K562 treated with DMSO at 1 percent for 12 hours (cell line): ENCODE measurements around the gene PCDHGA4. TPM values are rescaled to one million over a fixed set of nuclear protein-coding genes. Genes with fewer than 3 reads are reported as not detected.

Experiments used
- total RNA-seq: library from RNA; unstranded; fragments of 300-600 nt; gene quantifications from 2 replicates; pipeline ENCODE4 v1.2.3, GENCODE V29; 2022; ENCODE audit not compliant: insufficient read depth

Gene PCDHGA4
- total RNA-seq, 1 experiment from 2014 or later = 1.7 TPM

GRCh38 chr5:141397756-141398551, 43.1 kb downstream of the PCDHGA4 start, which contains the start of gene PCDHGB5:
Gene PCDHGB5 (plus strand): TSS chr5:141397947. CDS start chr5:141398128, 181 bp downstream.

DNA sequence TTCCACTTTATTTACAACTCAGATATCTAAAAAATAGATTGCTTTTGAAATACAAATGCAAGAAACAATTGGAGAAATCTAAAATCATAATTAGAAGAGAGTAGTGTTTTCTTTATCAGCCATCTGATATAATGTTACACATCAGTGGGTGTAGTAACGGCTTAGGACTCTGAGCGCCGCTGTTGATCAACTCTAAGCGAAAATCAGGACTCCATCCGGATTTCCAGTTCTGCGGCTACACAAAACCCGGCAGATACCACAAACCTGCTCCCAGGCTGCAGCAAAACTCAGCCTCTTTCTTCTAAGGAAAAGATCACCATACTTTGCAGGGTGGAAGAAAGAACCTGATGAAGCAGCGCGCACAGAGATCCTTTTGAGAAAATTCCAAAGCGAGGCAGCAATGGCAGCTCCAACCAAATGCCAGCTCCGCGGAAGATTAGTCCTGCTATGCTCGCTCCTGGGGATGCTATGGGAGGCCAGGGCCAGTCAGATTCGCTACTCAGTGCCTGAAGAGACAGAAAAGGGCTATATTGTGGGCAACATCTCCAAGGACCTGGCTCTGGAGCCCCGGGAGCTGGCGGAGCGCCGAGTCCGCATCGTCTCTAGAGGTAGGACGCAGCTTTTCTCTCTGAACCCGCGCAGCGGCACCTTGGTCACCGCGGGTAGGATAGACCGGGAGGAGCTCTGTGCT, 47.9 kb downstream of the PCDHGA4 start, which contains the start of gene PCDHGA9:
PCDHGA9 (plus strand) TSS at position 226 of the 691 bp plus-strand sequence; CDS start at position 401, 175 bp downstream.

Other genes with a start within 250 kb of the PCDHGA4 start
- not detected in 2 replicates for gene PCDHB4, start 233.2 kb upstream of the PCDHGA4 start, total RNA-seq
- 0.25 TPM in 1 of 2 replicates, not detected in the other for gene PCDHB5, start 219.8 kb upstream of the PCDHGA4 start, total RNA-seq
- gene PCDHB6, start 205.0 kb upstream of the PCDHGA4 start, total RNA-seq = not detected in 2 replicates
- gene PCDHB7, start 182.4 kb upstream of the PCDHGA4 start, total RNA-seq = not detected in 2 replicates
- gene PCDHB8, start 177.2 kb upstream of the PCDHGA4 start, total RNA-seq = not detected in 2 replicates
- 0.15 TPM in 1 of 2 replicates, not detected in the other for gene PCDHB16, start 172.6 kb upstream of the PCDHGA4 start, total RNA-seq
- gene PCDHB9, start 167.9 kb upstream of the PCDHGA4 start, total RNA-seq = not detected in 2 replicates
- gene PCDHB10, start 162.7 kb upstream of the PCDHGA4 start, total RNA-seq = not detected in 2 replicates
- not detected in 2 replicates for gene PCDHB11, start 155.4 kb upstream of the PCDHGA4 start, total RNA-seq
- gene PCDHB12, start 146.3 kb upstream of the PCDHGA4 start, total RNA-seq = not detected in 2 replicates
- gene PCDHB13, start 141.1 kb upstream of the PCDHGA4 start, total RNA-seq = 0.26 TPM in 1 of 2 replicates, not detected in the other
- not detected in 2 replicates for gene PCDHB14, start 131.7 kb upstream of the PCDHGA4 start, total RNA-seq
- 0.33 TPM in 1 of 2 replicates, not detected in the other for gene PCDHB15, start 109.6 kb upstream of the PCDHGA4 start, total RNA-seq
- not detected in 2 replicates for gene SLC25A2, start 51.0 kb upstream of the PCDHGA4 start, total RNA-seq
- 75.1 and 124 TPM in 2 replicates for gene TAF7, start 34.2 kb upstream of the PCDHGA4 start, total RNA-seq
- gene PCDHGA1, start 24.5 kb upstream of the PCDHGA4 start, total RNA-seq = 0.19 TPM in 1 of 2 replicates, not detected in the other
- 0.79 TPM in 1 of 2 replicates, not detected in the other for gene PCDHGA2, start 16.3 kb upstream of the PCDHGA4 start, total RNA-seq
- 0.30 and 1.1 TPM in 2 replicates for gene PCDHGA3, start 11.2 kb upstream of the PCDHGA4 start, total RNA-seq
- 0.28 TPM in 1 of 2 replicates, not detected in the other for gene PCDHGB1, start 4.9 kb upstream of the PCDHGA4 start, total RNA-seq
- 0.52 TPM in 1 of 2 replicates, not detected in the other for gene PCDHGB2, start 5.0 kb downstream of the PCDHGA4 start, total RNA-seq
- 0.33 TPM in 1 of 2 replicates, not detected in the other for gene PCDHGA5, start 9.1 kb downstream of the PCDHGA4 start, total RNA-seq
- gene PCDHGB3, start 15.2 kb downstream of the PCDHGA4 start, total RNA-seq = 1.2 TPM in 1 of 2 replicates, not detected in the other
- gene PCDHGA6, start 18.9 kb downstream of the PCDHGA4 start, total RNA-seq = 0.13 and 0.52 TPM in 2 replicates
- gene PCDHGA7, start 27.7 kb downstream of the PCDHGA4 start, total RNA-seq = 0.23 TPM in 1 of 2 replicates, not detected in the other
- gene PCDHGB4, start 32.7 kb downstream of the PCDHGA4 start, total RNA-seq = 0.23 TPM in 1 of 2 replicates, not detected in the other
- 0.36 and 0.68 TPM in 2 replicates for gene PCDHGA8, start 37.6 kb downstream of the PCDHGA4 start, total RNA-seq
- gene PCDHGB5, start 42.9 kb downstream of the PCDHGA4 start, total RNA-seq = 0.50 and 0.74 TPM in 2 replicates
- 0.39 TPM in 1 of 2 replicates, not detected in the other for gene PCDHGA9, start 47.8 kb downstream of the PCDHGA4 start, total RNA-seq
- not detected in 2 replicates for gene PCDHGB6, start 53.0 kb downstream of the PCDHGA4 start, total RNA-seq
- gene PCDHGA10, start 58.0 kb downstream of the PCDHGA4 start, total RNA-seq = 0.19 TPM in 1 of 2 replicates, not detected in the other
- gene PCDHGB7, start 62.7 kb downstream of the PCDHGA4 start, total RNA-seq = not detected in 2 replicates
- gene PCDHGA11, start 66.0 kb downstream of the PCDHGA4 start, total RNA-seq = not detected in 2 replicates
- gene PCDHGA12, start 75.5 kb downstream of the PCDHGA4 start, total RNA-seq = not detected in 2 replicates
- gene PCDHGC3, start 120.9 kb downstream of the PCDHGA4 start, total RNA-seq = not detected in 2 replicates
- gene PCDHGC4, start 130.0 kb downstream of the PCDHGA4 start, total RNA-seq = not detected in 2 replicates
- gene PCDHGC5, start 134.1 kb downstream of the PCDHGA4 start, total RNA-seq = not detected in 2 replicates